Sciatic nerve (tissue), 2 donors: ENCODE measurements around the gene CIC. TPM values are rescaled to one million over a fixed set of nuclear protein-coding genes. Genes with fewer than 3 reads are reported as not detected.
A peak's percentile ranks its signal among the peaks of the same experiment; 100 is the strongest.

Source experiments
- ATAC-seq: fragments of 200-7000 bp; cut with Tn5 transposase; one replicate; pipeline ENCODE4 v1.9.1; 2020; ENCODE audit warnings: mild to moderate bottlenecking, moderate library complexity
- DNase-seq: peaks from one replicate; pipeline ENCODE4 v3.0.0-alpha.2; 2020; ENCODE audit warnings: low spot score
- intact Hi-C: fragments of 100-400 bp; cut with DNase I; formaldehyde crosslinking; loops from one replicate; pipeline ENCODE4 v1.14.2; 2022
- total RNA-seq: library from RNA; stranded (reverse); fragmentation: NEBNext Ultra II Directional; extraction: Animal tissue kit (Norgen Biotek cat#: 25700); gene quantifications from one replicate; pipeline ENCODE4 v1.2.1, GENCODE V29; 2021
- donor health status: DM: no; HTN: no; CAD: no.
- donor health status: DM: no; HTN: no; CAD: no.

Gene CIC
- total RNA-seq, 1 donor from 2014 or later = 92.1 TPM

GRCh38 chr19:42282819-42283187, 13.8 kb downstream of the CIC start:
- intact Hi-C loops = no loop called here
- no peak for ATAC-seq
- DNase-seq = no peak

- peak; percentile 98 for DNase-seq
- peak; percentile 64 for ATAC-seq
- intact Hi-C loops = no loop called here
These were observed 14.4 kb downstream of the CIC start for GRCh38 chr19:42283188-42284065.

GRCh38 chr19:42284066-42284501, 15.0 kb downstream of the CIC start:
- intact Hi-C loops = no loop called here
- DNase-seq (peak; percentile 91), ATAC-seq (peak; percentile 1)

GRCh38 chr19:42284591-42285341, 15.7 kb downstream of the CIC start:
- DNase-seq (peak; percentile 79), ATAC-seq (no peak)
- intact Hi-C loops = no loop called here

DNA sequence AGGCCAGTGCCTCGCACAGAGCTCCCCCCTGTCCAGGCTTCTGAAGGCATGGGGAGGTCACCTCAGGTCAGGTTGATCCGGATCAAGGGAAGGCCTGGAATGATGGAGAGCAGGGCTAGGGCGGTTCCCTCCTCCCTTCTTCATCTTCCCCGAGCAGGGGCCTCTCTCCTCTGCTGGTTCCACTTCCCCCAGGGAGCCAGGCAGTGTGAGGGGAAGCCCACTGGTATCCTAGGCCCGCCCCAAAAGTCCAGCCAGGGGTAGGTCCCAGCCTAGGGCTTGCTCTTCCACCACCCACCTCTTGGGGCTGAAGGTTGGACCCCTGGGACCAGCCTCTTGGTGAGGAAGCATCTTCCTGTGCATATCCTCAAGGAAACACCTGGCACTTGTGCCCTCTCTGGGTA, 16.5 kb downstream of the CIC start:
- intact Hi-C loops = no loop called here
- DNase-seq = peak; percentile 70
- no peak for ATAC-seq

DNA sequence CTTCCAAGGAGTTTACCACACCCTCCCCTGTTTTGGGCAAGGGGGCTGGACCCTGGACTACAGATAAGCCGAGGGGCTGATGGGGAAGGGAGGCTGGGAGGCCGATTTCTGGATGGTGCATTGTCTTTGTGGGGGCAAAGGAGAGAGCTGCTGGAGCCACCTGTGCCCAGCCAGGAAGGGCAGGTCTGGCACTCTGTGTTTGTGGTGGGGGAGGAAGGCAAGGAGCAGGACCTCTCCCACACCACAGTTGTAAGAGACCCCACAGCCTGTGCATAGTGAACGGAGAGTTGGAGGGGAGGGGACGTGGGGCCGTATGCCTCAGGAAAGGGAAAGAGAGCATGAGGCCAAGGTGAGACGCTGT, 16.9 kb downstream of the CIC start:
- intact Hi-C loops = no loop called here

DNA sequence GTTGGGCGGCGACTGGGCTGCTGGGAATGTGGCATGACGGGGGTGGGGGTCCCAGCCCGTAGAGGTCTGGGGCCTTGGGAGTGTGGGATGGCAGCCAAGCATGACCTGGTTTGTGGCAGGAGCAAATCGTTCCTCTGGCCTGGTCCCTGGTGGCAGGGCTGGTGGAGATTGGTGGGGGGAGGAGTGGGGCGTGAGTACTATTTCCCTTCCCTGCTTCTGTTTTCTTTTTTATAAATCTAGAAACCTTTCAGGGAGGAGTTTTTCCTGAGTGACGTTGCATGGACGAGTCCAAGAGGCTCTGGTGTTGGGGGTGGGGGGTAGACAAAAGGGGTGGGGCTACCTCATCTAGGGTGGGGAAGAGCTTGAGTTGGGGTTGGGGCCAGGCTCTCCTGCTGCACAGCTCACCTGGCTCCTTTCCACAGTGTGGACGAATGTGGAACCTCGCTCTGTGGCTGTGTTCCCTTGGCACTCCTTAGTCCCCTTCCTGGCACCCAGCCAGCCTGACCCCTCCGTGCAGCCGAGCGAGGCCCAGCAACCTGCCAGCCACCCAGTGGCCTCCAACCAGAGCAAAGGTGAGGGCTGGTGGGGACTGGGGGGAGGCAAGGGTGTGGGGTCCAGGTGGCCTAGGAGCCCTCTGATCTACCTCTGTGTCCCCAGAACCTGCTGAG, 17.4 kb downstream of the CIC start:
- peak; percentile 81 for DNase-seq
- ATAC-seq = no peak
- intact Hi-C loops = no loop called here

More for the DNA sequence above, 16.9 kb downstream of the CIC start:
- ATAC-seq (no peak), DNase-seq (peak; percentile 61)

- intact Hi-C loops = no loop called here
- DNase-seq (peak; percentile 58), ATAC-seq (no peak)
These were observed 18.2 kb downstream of the CIC start for GRCh38 chr19:42287017-42287826.

DNA sequence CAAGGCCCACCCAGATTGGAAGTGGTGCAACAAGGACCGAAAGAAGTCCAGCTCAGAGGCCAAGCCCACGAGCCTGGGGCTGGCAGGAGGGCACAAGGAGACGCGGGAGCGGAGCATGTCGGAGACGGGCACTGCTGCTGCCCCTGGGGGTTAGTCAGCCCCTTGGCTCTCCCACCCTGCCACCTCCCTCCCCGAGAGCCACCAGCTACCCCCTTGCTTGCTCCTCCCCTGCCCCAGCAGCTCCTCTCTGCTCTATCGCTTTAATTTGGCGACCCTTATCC, 18.7 kb downstream of the CIC start:
- DNase-seq = no peak
- intact Hi-C loops = no loop called here
- no peak for ATAC-seq

- intact Hi-C loops = no loop called here
- DNase-seq (peak; percentile 55), ATAC-seq (no peak)
These were observed 19.3 kb downstream of the CIC start for GRCh38 chr19:42288387-42288786.

- intact Hi-C loops = no loop called here
- DNase-seq (no peak), ATAC-seq (no peak)
These were observed 20.0 kb downstream of the CIC start for GRCh38 chr19:42288881-42289555.

- DNase-seq = peak; percentile 52
- ATAC-seq = no peak
- intact Hi-C loops = loop anchor here (10.0 kb wide), 1 partner anchor 45 kb away; the partner anchor contains the start of gene GSK3A
These were observed 20.5 kb downstream of the CIC start for GRCh38 chr19:42289556-42290041.

- intact Hi-C loops = loop anchor here (10.0 kb wide), 1 partner anchor 45 kb away; the partner anchor contains the start of gene GSK3A
- ATAC-seq = no peak
- DNase-seq = peak; percentile 63
These were observed 21.1 kb downstream of the CIC start for GRCh38 chr19:42290136-42290522.

DNA sequence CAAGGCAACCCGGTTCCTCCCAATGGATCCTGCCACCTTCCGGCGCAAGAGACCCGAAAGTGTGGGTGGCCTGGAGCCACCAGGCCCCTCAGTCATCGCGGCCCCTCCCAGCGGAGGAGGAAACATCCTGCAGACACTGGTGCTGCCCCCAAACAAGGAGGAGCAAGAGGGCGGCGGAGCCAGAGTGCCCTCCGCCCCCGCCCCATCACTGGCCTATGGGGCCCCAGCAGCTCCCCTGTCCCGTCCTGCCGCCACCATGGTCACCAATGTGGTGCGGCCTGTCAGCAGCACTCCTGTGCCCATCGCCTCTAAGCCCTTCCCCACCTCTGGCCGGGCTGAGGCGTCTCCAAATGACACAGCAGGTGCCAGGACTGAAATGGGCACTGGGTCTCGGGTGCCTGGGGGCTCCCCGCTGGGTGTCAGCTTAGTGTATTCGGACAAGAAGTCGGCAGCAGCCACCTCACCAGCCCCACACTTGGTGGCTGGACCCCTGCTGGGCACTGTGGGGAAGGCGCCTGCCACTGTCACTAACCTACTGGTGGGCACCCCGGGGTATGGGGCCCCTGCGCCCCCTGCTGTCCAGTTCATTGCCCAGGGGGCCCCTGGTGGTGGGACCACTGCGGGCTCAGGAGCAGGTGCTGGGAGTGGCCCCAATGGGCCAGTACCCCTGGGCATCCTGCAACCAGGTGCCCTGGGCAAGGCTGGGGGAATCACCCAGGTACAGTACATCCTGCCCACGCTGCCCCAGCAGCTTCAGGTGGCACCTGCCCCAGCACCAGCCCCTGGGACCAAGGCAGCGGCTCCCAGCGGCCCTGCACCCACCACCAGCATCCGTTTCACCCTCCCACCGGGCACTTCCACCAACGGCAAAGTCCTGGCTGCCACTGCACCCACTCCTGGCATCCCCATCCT, 21.7 kb downstream of the CIC start:
- intact Hi-C loops = loop anchor here (10.0 kb wide), 1 partner anchor 46 kb away; the partner anchor contains the start of gene GSK3A
- DNase-seq (peak; percentile 66), ATAC-seq (no peak)

DNA sequence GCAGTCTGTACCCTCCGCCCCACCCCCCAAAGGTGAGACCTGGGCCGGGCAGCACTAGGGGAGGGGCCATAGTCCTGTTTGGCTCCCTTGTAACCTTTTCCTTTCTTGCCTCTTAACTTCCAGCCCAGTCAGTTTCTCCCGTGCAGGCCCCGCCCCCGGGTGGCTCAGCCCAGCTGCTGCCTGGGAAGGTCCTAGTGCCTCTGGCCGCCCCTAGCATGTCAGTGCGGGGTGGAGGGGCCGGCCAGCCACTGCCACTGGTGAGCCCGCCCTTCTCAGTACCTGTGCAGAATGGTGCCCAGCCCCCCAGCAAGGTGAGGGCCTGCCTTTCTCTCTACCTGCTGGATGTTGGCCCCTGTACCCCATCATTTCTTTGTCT, 22.4 kb downstream of the CIC start:
- no peak for DNase-seq
- intact Hi-C loops = loop anchor here (10.0 kb wide), 1 partner anchor 47 kb away; the partner anchor contains the start of gene GSK3A
- ATAC-seq = no peak

DNA sequence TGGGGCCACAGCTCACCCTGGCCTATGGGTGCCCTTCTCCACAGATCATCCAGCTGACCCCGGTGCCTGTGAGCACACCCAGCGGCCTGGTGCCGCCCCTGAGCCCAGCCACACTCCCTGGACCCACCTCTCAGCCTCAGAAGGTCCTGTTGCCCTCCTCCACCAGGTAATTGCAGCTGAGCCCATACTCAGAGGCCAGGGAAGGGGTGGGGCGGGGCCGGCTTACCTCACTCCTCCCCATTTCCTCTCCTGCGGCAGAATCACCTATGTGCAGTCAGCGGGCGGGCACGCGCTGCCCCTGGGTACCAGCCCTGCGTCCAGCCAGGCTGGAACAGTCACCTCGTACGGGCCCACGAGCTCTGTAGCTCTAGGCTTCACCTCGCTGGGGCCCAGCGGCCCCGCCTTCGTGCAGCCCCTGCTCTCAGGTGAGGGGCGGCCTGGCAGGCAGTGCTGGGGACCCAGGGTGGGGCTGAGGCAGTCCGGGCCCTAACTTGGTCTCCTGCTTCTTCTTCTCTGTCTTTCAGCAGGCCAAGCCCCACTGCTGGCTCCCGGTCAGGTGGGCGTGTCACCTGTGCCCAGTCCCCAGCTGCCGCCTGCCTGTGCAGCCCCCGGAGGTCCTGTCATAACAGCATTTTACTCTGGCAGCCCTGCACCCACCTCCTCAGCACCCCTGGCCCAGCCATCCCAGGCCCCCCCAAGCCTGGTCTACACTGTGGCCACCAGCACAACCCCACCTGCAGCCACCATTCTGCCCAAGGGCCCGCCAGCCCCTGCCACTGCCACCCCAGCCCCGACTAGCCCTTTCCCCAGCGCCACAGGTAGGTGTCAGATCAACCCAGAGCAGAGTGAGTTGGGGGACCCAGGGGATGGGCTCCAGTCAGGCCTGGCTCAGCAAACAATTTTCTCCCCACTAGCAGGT, 23.2 kb downstream of the CIC start:
- DNase-seq (no peak), ATAC-seq (no peak)
- intact Hi-C loops = loop anchor here (10.0 kb wide), 1 partner anchor 48 kb away; the partner anchor contains the start of gene GSK3A
